ENCODE data around the gene ATP6V0A1. TPM values are rescaled to one million over a fixed set of nuclear protein-coding genes. Genes with fewer than 3 reads are reported as not detected.
"Not testable (repeated sequence)": the region's sequence is repeated elsewhere in the genome, so short reads cannot be mapped to it uniquely, and the experiment has no call there.

Gene ATP6V0A1
- total and polyA plus RNA-seq, 2 experiments from 2014 or later: 23.9 to 42.3 TPM

- Histone ChIP-seq H3K79me2 (replicated peaks; ENCODE audit: insufficient read depth) (no peaks in the 10 kb centered on the region), H3K27me3 (ENCODE audit: insufficient read depth) (no peaks in the 10 kb centered on the region), H3K27ac (ENCODE audit: low read depth) (no peak overlapping the region), H3K9me2 (ENCODE audit: insufficient read depth) (no peaks in the 10 kb centered on the region), H3K36me3 (ENCODE audit: insufficient read depth) (no peaks in the 10 kb centered on the region), H3F3A (replicated peaks; ENCODE audit: low read depth) (no peaks in the 10 kb centered on the region; the same call in 1 of the 2 replicates), H3K4me3 (no peak overlapping the region), H2AFZ (no peak overlapping the region), H3K4me1 (ENCODE audit: insufficient read depth) (peaks cover 15% of the 10 kb centered on the region), H4K20me1 (replicated peaks; ENCODE audit: insufficient read depth) (no peaks in the 10 kb centered on the region), H3K4me2 (no peak overlapping the region)
- Mint-ChIP-seq H3K9me3 (peaks cover 8% of the 10 kb centered on the region), H3K4me1 (peaks cover 16% of the 10 kb centered on the region), H3K27ac (no peak overlapping the region), H3K27me3 (ENCODE audit: insufficient read depth, low read depth, poor library complexity) (peaks cover 6% of the 10 kb centered on the region), H3K36me3 (ENCODE audit: low read depth) (peaks cover 3% of the 10 kb centered on the region), H3K4me3 (no peak overlapping the region)
- no peak for ATAC-seq
- no peak for DNase-seq (ENCODE audit: low spot score)
- TF ChIP-seq EZH2 (IDR thresholded peaks at IDR 0.05; ENCODE audit: low read depth, unreplicated experiment) (no peak), NANOG (IDR thresholded peaks at IDR 0.05; ENCODE audit: borderline replicate concordance) (no peak)
Measured at GRCh38 chr17:42453439-42453838, 5.2 kb upstream of the ATP6V0A1 start.

GRCh38 chr17:42454987-42455386, 3.7 kb upstream of the ATP6V0A1 start:
- not testable (repeated sequence) for DNase-seq (ENCODE audit: low spot score); H3K27me3 Mint-ChIP-seq (ENCODE audit: insufficient read depth, low read depth, poor library complexity); ATAC-seq; H3K4me2 ChIP-seq; H3K36me3 Mint-ChIP-seq (ENCODE audit: low read depth); H3K36me3 ChIP-seq (ENCODE audit: insufficient read depth); H3K27me3 ChIP-seq (ENCODE audit: insufficient read depth); H3F3A ChIP-seq (replicated peaks; ENCODE audit: low read depth); H3K9me2 ChIP-seq (ENCODE audit: insufficient read depth); H3K4me3 Mint-ChIP-seq; H2AFZ ChIP-seq; H3K27ac Mint-ChIP-seq; H4K20me1 ChIP-seq (replicated peaks; ENCODE audit: insufficient read depth); H3K9me3 Mint-ChIP-seq; H3K27ac ChIP-seq (ENCODE audit: low read depth); H3K4me3 ChIP-seq
- H3K79me2 ChIP-seq (replicated peaks; ENCODE audit: insufficient read depth): peaks cover 11% of the 10 kb centered on the region
- H3K4me1 ChIP-seq (ENCODE audit: insufficient read depth): peaks cover 22% of the 10 kb centered on the region
- peaks cover 27% of the 10 kb centered on the region for H3K4me1 Mint-ChIP-seq

- TF ChIP-seq ZNF331 (CRISPR knock-in tag; IDR thresholded peaks at IDR 0.05; ENCODE audit: low read depth): no peak
- TF ChIP-seq JUNB (IDR thresholded peaks at IDR 0.05; ENCODE audit: unreplicated experiment): no peak
- TF ChIP-seq POLR2AphosphoS5 (IDR thresholded peaks at IDR 0.05; ENCODE audit: low read depth): no peak
- no peak for TF ChIP-seq EZH2 (IDR thresholded peaks at IDR 0.05; ENCODE audit: low read depth, unreplicated experiment)
- no peak for TF ChIP-seq NANOG (IDR thresholded peaks at IDR 0.05; ENCODE audit: borderline replicate concordance)
- TF ChIP-seq ZNF114 (CRISPR knock-in tag; IDR thresholded peaks at IDR 0.05): no peak
- no peak for TF ChIP-seq CTCF (conservative IDR thresholded peaks at IDR 0.05; ENCODE audit: low read depth in 2 of 2)
- no peak for TF ChIP-seq STAT1 (IDR thresholded peaks at IDR 0.05; ENCODE audit: unreplicated experiment)
- DNase-seq (ENCODE audit: low spot score): no peak
- Histone ChIP-seq H3K4me1 (ENCODE audit: insufficient read depth) (peaks cover 29% of the 10 kb centered on the region), H3K79me2 (replicated peaks; ENCODE audit: insufficient read depth) (peaks cover 25% of the 10 kb centered on the region), H4K20me1 (replicated peaks; ENCODE audit: insufficient read depth) (peaks cover 20% of the 10 kb centered on the region), H3K4me3 (no peak overlapping the region), H3K27ac (ENCODE audit: low read depth) (no peak overlapping the region), H3K4me2 (no peak overlapping the region), H3F3A (replicated peaks; ENCODE audit: low read depth) (peaks cover 8% of the 10 kb centered on the region; the same call in 1 of the 2 replicates), H2AFZ (peak overlapping the region; percentile 69; the same call in 1 of the 2 replicates), H3K9me2 (ENCODE audit: insufficient read depth) (no peaks in the 10 kb centered on the region), H3K27me3 (ENCODE audit: insufficient read depth) (no peaks in the 10 kb centered on the region), H3K36me3 (ENCODE audit: insufficient read depth) (peaks cover 7% of the 10 kb centered on the region; the same call in 1 of the 2 replicates)
- no peak for ATAC-seq
- Mint-ChIP-seq H3K27ac (no peak overlapping the region; the same call in 1 of the 2 replicates), H3K36me3 (ENCODE audit: low read depth) (peaks cover 5% of the 10 kb centered on the region; the same call in 2 of the 3 replicates), H3K4me3 (no peak overlapping the region), H3K27me3 (ENCODE audit: insufficient read depth, low read depth, poor library complexity) (peaks cover 6% of the 10 kb centered on the region), H3K9me3 (no peaks in the 10 kb centered on the region), H3K4me1 (peaks cover 36% of the 10 kb centered on the region)
Measured at GRCh38 chr17:42456223-42457106, 2.2 kb upstream of the ATP6V0A1 start.

Measured in GM23338 (cell line).